NCI-H460 (cell line): ENCODE measurements around the gene CTBP2. TPM values are rescaled to one million over a fixed set of nuclear protein-coding genes. Genes with fewer than 3 reads are reported as not detected.

ENCODE experiments used
- DNase-seq: peaks from one replicate; pipeline ENCODE4 v3.0.0-alpha.2; 2016; ENCODE audit warnings: low read depth; ENCODE audit errors: extremely low read depth
- total RNA-seq: library from RNA; depleted of rRNA; stranded (reverse); fragments of >200 nt; shearing (Covaris generic); gene quantifications from 2 replicates; pipeline ENCODE4 v1.2.3, GENCODE V29; 2014

Gene CTBP2
- total RNA-seq, 1 experiment from 2014 or later: 75.1 TPM

DNA sequence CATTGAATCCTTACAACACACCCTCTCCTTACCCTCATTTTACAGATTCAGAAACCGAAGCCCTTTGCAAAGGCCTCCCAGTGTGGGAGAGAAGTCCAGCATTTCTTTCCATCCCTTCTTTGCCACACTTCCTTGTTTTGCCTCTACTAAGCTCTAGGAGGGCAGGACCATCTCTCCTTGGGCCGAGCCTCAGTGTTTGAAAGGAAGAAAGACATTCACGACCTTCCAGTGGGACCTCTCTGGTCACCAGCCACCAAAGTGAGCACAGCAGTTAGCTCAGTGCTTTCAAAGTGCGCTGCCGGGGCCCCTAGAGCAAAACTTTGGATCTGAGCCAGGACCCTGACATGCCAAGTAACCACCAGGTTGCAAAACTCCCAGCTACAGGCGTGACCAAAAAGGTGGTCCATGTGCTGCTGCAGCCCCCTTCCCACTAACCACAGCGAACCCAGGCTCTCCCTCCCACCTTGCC is 12.4 kb downstream of the CTBP2 start:
- no peak for DNase-seq

DNA sequence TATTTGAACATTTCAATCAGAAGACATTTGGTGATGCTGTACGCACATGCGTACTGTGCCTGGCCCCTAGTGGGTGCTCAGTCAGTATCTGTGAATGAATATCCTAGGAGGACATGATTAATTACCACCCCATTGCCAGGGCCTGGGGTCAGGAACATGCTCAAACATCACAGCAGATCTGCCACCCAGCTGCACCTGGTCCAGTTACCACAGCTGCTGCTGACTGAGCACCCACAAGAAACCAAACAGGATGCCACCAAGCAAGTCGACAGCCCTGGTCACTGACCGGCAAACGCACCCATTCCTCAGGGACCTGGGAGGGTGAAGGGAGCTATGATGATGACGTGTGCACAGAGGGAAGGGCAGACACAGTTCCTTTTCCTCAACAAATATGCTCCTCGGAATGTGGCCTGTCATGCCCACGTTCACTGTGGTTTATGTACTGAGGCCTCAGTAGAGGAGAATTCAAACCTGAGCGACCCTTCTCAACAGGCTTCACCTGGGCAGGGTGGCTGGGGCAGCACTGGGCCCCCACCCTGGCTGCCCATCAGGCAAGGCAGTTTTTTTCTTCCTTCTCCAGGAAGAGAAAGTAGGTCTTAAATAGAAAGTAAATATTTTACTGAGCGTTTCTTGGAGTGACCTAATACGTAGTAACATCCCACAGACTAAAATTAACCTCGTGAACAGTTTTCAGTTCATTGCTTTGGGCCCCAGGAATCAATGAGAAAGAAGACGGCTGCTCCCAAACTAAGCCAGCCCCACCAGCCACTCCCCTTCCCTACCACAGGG is 13.4 kb downstream of the CTBP2 start:
- peak; percentile 71 for DNase-seq

DNA sequence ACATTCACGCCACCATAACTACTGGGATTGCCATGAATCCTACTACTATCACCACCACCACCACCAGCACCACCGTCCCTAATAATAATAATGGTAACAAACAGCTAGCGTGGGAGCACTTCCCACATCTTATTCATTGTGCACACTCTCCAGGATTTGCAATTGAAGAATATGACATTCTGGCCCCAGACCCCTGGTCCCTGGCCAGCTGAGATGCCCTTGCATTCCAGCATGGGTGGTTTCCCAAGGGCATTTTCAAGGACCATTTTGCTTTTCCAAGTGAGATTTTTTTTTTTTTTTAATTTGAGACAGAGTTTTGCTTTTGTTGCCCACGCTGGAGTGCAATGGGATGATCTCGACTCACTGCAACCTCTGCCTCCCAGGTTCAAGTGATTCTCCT is 14.7 kb downstream of the CTBP2 start:
- no peak for DNase-seq

DNA sequence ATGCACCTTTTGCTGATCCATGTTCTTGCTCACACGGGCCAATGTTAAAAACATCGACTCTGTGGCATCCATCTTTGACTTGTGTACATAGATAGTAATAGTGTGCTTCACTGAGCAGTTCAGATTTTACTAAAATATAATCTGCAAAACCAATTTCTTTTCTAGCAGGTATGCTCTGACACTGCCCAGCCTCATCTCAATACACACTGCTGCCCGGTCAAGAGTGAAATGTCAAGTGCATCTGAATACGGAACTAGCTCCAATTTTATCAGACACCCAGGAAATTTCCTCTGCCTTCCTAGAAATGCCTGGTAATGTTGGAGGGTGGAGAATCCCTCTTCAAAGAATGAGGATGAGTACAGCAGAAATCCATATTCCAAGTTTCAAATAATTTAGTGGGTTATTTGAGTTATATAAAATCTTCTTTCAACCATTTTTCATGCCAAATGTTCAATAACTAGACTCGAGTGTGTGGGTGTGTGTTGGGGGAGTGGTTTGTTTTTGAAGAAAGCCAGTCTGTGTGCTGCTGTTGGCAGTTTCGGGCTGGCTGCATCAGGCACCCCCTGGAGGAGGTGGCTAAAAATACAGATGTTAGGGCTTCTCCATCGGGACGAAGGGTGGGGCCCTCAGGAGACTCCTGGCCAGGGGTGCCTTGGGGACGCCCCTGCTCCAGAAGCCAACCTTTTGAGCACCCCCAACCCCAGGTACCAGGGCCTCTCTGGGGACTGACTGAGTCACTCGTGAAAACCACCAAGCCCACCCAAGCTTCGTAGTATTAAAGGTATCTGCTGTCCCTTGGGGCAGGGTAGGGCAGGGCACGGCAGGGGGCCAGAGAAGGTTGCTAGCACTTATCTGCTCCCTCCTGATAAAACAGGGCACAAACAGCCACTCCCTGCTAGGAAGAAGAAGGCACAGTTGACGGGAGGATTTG is 15.4 kb downstream of the CTBP2 start:
- DNase-seq: no peak

DNA sequence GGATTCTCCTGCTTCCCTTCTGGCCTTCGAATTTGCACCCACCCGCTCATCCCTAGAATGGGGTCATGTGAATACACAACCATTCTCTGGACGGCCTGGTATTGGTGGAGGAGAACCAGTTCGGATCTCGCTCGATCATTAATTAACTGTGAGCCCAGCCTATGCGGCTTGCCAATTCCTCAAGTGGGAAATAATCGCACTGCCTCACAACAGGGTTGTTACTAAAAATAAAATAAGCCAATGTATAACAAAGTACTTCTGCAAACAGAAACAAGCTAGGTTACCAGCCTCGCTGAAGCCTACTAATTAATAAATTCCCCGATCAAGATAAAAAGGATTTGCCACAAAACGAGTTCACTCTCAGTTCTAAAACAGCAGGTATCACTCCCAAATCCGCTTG is 16.2 kb downstream of the CTBP2 start:
- no peak for DNase-seq

DNA sequence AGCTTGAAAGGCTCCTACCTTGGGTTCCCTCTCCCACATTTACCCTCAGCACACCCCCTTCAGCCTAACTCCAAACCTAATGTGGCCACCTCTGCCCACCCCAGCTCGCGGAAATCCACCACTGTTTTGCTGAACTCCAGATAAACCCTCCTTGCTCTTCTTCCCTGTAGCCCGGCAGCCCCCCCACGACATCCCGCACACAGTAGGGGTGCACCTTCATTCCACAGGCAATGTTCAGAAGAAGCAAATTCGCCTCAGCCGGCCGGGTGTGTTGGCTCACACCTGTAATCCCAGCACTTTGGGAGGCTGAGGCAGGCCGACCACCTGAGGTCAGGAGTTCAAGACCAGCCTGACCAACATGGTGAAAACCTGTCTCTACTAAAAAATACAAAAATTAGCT is 17.4 kb downstream of the CTBP2 start:
- no peak for DNase-seq

DNA sequence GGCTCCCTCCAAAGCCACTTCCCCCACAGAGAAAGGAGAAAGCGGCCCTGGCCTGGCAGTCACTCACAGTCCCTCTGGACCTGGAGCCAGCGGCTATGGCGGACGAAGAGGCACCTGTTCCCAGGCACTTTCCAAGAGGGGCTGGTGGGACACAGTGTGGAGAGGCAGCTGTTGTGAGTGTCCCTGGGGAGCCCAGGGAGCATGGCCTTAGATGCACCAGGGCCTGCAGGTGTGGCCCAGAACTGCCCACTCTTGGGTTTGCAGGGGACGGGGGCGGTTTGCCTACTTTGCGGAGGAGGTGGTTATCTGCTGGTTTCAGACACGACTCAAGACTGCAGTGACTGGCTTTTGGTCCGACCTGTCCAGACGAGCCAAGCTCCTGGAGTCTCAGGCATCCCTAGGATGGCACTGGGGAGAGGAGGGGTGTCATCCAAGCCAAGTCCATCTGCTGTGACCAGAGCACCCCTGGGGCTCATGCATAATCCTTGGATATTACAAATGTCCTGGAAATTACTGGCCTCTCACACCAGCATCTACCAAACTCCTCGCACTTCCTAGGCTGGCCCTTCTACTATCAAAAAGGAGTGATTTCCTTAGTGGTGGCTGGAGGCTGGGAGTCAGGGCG is 18.4 kb downstream of the CTBP2 start:
- DNase-seq: no peak

DNA sequence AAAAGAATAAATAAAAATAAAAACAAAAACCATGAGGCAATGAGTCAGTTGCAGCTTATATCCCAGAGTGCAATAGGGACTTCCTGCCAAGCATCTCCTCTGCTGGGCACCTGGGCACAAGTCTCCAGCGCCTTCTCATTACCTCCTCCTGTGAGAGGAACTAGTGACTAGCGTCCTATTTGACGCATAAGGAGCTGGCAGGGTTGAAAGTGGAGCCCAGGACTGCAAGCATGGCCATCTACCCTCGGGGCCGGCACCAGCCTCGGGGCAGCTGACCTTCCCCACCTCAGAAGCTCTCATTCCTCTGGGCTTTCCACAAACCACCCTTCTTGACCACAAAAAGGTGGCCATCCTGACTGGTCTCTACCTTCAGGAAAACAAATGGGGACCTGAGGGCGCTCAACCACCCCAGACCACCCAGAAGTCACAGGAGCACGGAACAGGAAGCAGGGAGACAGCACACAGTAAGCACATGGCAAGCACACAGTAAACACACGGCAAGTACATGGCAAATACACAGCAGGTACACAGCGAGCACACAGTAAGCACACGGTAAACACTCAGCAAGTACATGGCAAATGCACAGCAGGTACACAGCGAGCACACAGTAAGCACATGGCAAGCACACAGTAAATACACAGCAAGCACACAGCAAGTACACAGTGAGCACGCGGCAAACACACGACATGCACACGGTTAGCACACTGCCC is 19.1 kb downstream of the CTBP2 start:
- DNase-seq: no peak

DNA sequence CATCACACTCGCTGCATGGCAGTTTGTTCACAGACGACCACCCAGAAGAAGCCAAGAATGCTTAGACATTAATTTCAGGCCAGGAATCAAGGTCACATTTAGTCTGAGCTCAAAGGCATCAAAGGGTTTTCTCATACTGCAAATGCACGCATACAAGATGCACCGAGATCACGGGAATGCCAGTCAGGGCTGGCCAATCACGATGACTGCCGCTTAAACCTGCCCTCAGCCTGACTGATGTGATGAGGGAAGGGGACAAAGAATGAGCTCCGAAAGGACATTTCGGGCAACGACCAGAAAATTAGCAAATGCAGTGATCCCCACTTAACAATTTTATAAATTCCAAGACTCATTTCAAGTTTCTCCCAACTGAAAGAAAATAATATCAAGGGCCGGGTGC is 20.2 kb downstream of the CTBP2 start:
- no peak for DNase-seq

DNA sequence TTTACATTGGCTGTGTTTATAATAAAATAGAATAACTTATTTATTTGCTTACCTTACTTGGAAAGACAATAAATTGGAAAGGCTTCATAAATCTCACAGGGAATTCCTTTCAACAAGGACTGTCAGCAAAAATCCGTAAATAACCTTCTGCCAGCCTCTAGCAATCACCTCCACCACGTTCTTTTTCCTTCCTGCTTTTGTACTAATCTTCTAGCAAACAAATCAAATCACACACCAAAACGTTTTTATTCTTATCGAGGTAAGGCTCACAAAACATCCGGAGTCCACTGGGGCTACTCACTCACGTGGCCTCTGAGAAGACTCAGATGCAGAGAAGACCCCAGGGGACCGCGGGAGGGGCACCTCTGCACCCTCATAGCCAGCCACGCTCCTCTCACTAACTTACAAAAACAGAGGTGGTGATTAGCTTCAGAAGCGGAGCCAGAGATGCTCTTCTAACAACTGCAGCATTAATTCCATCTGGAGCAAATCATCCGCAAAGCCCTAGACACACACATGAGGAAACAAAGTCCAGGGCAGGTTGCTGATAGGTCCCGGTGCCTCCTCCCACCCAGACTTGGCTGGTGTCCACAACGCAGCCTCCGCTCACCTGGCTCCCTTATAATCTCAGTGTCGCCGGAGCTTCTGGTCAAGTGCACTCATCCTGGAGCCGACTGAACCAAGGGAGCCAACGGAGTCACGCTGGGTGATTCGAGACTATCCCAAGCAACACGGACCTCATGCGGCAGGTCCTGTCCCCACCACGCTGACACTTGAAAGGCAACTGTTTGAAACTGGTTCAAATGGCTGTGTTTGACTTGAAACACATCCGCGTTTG is 22.5 kb downstream of the CTBP2 start:
- no peak for DNase-seq

DNA sequence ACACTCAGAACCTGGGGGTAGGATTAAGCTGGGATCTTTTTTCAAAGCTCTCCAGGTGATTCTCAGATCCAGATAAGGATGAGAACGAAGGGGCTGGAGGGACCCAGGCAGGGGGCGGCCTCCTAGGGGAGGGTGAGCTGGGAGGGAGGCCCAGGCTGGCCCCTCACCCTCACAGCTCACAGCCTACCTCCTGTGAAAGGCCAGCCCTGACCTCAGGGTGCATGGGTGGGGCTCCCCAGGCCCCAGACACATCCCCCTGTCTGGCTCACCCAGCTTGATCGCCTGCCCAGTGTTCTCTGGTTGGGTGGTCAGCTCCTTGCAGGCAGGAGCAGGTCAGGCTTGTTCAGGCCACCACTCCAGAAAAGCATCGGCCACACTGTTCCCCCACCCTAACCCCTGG is 24.3 kb downstream of the CTBP2 start:
- DNase-seq: no peak

DNA sequence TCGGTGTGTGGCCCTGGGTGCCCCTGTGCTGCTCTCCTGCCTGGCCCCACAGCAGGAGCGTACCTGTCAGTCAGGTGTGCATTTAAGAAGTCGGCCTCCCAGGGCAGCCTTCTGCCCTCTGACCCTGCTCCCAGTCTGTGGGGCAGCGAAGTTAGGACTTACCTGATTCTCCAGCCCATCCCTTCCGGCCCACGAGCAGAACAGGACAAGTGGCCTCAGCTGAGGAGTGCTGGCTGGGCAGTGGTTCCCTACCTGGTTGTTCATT is 24.7 kb downstream of the CTBP2 start:
- no peak for DNase-seq

DNA sequence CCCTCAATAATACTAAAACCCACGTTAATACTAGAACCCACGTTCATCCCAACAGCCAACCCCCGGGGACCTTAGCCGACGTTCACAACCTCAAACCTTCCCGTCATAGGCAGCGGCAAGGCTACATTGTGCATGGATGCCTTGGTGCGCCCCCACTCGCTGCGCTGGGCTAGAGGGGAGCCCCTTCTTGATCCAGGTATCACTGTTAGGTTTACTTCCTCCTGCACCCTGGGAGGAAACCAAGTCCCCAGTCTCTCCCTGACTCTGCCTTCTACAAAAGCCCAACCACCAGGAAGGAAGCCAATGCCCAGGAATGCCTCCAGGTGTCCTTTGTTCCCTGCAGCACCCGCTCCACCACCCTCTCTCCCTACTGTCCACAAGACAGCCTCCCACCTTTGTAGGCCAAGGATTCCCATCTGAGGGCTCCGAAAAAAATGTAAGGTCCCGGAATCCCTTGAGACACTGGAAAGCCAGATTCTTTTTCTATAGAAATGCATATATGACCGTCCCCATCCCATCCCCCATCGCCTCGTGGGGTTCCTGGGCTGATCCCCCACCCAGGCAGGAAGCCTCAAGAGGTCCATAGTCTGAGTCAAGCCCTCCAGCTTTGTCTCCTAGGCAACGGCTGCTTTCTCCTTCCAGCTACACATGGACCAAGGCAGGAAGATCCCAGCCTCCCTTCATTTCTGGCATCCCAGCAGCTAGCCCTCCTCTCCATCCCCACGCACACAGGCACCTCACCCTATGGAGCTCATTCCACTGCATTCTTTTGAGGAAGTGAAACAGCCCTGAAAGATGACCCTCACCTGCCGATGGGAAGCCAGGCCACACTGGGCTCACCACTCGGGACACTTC is 25.2 kb downstream of the CTBP2 start:
- DNase-seq: no peak

DNA sequence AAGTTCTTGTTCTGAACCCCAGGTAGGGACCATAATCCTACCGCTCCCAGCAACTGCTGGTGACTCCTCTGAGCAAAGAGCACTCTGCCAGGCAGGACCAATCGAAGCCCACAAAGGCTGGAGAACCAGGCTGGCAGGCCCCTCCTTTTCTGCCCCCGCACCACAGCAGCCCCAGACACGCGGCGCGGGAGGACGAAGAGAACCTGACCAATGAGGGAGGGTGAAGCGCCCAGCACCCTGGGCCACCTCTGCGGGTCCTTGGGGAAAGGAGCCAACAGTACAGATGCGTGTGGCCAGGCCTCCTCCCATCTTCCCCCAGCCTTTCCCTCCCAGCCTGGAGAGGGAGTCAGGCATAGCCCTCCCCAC is 25.9 kb downstream of the CTBP2 start:
- DNase-seq: no peak

DNA sequence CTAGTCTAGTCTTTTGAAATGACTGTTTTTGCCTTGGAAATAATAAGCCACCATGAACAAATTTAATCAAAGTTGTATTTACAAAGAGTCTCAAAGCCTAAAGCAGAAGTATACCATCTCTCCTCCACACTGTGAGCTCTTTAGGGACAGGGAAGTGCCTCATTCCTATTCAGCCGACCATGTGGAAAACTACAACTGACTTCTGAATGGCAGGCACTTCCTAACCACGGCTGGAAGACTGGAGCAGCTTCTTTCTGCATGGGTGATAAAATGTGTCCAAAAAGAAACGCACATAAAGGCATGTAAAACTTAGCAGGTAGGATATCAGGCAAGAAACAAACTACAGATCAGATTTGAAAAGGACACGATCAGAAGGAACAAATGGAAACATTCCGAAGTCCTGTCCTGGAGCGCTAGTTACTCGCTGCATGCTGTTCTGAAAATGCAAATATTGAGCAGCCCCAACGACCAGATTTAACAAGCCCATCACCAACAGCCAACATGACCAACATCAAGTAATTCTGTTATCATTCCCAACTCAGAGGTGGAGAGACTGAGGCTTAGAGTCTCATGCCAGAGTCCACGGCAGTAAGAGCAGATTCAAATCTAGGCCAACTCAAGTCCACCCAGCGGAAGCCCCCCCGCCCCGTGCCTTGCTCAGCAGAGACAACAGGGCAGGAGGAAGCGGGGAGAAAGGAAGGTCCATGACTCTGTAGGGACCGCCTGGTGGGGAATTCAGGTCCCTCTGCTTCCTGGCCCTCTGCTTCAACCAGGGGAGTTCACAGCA is 26.5 kb downstream of the CTBP2 start:
- DNase-seq: no peak

DNA sequence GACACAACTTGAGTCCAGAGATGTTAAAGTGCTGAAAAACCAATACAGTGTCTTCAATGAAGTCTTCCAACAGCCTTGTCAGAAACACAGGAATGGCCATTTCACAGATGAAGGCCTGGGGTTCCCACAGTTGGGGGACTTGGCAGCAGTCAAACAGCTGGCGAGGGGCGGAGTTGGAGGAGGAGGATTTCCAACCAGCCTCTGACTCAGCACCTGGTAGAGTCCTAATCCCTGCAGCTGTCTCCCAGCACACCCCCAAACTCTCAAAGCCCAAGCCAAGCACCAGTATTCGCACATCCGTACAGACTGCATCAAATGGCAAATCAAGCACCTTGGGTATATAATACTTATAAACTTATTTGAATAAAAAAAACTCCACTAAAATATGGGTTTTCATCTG is 28.0 kb downstream of the CTBP2 start:
- no peak for DNase-seq

DNA sequence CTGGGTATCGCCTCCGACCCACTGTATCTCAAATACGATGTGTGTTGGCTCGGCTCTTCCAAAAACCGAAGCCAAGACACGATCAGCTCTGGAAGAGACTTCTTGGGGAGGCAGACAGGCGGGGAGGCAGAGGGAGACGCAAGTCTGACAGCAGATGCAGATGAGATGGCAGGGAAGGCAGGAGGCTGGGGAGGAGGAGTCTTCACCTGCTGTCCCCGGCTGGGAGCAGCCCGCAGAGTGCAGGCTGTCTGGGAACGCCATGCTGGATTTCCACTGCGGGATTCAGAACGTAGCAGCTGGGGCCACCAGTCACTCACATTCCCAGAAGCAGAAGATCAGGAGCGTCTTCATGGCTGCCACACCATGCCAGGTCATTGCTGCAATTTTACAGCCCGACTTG is 29.4 kb downstream of the CTBP2 start:
- DNase-seq: no peak

DNA sequence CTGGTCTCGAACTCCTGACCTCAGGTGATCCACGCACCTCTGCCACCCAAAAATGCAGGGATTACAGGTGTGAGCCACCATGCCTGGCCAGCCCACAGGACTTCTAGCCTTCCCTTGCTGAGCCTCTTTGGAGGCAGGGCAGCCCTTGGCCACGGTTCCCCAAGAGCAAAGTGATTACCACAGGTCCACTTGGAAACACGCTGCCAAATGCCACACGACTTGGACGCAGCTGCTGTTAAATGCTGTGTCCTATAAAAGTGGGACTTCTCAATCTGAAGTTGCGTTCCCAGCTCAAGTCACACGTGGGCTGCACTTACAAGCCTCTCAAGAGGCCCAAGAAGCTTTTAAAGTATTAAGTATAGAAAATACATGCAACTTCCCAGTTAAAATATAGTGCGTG is 30.1 kb downstream of the CTBP2 start:
- DNase-seq: no peak
